Left lobe of liver (tissue), 2 donors: ENCODE results near the gene GNAT1. TPM values are rescaled to one million over a fixed set of nuclear protein-coding genes. Genes with fewer than 3 reads are reported as not detected.
A peak's percentile ranks its signal among the peaks of the same experiment; 100 is the strongest.
"Not testable (repeated sequence)": the region's sequence is repeated elsewhere in the genome, so short reads cannot be mapped to it uniquely, and the experiment has no call there.

Experiments used
- ATAC-seq: fragments of 200-7000 bp; cut with Tn5 transposase; one replicate; pipeline ENCODE4 v1.9.1; 2020; ENCODE audit warnings: mild to moderate bottlenecking, moderate library complexity
- DNase-seq: peaks from one replicate; pipeline ENCODE4 v3.0.0-alpha.2; 2020; ENCODE audit warnings: low spot score
- total RNA-seq: library from RNA; stranded (reverse); gene quantifications from one replicate; pipeline ENCODE4 v1.2.1, GENCODE V29; 2021
- donor health status: DM: no; HTN: no; CAD: no; lungs with moderate emphysema.
- donor health status: DM: no; HTN: yes; CAD: no.

The GNAT1 gene
- total RNA-seq, 1 donor from 2014 or later: 0.08 TPM

DNA sequence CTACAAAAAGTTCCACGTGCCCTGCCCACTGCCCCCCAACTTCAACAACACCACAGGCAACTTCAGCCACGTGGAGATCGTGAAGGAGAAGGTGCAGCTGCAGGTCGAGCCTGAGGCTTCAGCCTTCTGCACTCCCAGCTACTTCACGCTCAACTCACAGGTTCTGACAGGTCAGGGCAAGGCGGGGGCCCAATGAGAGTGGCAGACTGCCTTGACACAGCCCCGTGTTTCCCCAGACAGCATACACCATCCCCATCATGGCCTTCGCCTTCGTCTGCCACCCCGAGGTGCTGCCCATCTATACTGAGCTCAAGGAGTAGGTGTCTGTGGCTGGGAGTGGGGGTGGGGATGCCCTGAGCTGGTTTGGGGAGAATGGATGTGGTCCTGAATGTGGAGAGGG is 26.3 kb downstream of the GNAT1 start:
- DNase-seq (no peak), ATAC-seq (no peak)

GRCh38 chr3:50218448-50218847 is 27.0 kb downstream of the GNAT1 start:
- DNase-seq (no peak), ATAC-seq (no peak)

GRCh38 chr3:50219285-50219684 is 27.9 kb downstream of the GNAT1 start:
- no peak for ATAC-seq

GRCh38 chr3:50220109-50220508 is 28.7 kb downstream of the GNAT1 start:
- ATAC-seq: peak; percentile 43
- DNase-seq: peak; percentile 72

More at GRCh38 chr3:50219285-50219684, 27.9 kb downstream of the GNAT1 start:
- DNase-seq: no peak

- DNase-seq (no peak), ATAC-seq (peak; percentile 5)
Observed at GRCh38 chr3:50221051-50221410, 29.6 kb downstream of the GNAT1 start.

- DNase-seq: peak; percentile 76
- peak; percentile 70 for ATAC-seq
Observed at GRCh38 chr3:50221411-50222168, 30.2 kb downstream of the GNAT1 start.

DNA sequence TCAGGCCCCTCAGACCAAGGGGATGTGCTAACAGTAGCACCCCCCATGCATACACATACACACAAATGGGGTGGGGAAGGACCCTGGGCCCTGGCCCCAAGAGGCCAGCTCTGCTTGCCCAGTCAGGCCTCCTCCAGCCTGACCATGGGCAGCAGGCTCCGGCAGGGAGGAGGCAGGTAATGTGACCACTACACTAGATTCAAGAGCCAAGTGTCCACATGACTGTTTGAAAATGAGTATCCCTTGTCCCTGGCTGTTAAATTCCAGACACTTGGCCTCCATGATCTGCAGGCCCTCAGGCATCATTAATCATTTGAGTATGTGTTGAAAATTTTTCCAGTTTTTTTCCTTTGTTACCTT is 30.7 kb downstream of the GNAT1 start:
- DNase-seq (no peak), ATAC-seq (peak; percentile 3)

- DNase-seq (no peak), ATAC-seq (no peak)
Observed at GRCh38 chr3:50224639-50225038, 33.2 kb downstream of the GNAT1 start.

DNA sequence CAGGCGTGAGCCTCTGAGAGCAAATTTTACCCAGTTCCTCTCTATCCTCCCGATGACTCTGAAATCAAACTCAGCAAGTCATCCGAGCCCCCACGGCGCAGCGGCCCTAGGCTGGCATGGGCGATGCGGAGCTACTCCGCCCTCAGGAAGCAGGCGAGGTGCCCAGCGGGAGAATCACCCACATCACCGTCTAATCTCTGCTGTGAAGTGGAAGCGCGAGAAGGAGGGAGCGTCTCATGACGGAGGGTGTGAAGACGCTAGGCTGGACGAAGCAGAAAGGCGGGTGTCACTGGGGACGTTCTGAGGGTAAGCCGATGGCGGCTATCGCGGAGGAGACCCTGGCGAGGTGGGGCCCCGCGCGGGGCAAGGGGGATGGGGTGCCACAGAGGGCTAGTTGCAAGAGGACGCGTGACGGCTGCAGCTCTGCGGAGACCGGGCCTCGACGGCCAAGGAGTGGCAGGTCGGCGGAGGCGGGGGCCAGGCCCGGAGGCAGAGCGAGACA is 35.5 kb downstream of the GNAT1 start:
- DNase-seq (peak; percentile 64), ATAC-seq (peak; percentile 7)

- DNase-seq (peak; percentile 93), ATAC-seq (peak; percentile 90)
Observed at GRCh38 chr3:50227390-50228183, 36.2 kb downstream of the GNAT1 start.

DNA sequence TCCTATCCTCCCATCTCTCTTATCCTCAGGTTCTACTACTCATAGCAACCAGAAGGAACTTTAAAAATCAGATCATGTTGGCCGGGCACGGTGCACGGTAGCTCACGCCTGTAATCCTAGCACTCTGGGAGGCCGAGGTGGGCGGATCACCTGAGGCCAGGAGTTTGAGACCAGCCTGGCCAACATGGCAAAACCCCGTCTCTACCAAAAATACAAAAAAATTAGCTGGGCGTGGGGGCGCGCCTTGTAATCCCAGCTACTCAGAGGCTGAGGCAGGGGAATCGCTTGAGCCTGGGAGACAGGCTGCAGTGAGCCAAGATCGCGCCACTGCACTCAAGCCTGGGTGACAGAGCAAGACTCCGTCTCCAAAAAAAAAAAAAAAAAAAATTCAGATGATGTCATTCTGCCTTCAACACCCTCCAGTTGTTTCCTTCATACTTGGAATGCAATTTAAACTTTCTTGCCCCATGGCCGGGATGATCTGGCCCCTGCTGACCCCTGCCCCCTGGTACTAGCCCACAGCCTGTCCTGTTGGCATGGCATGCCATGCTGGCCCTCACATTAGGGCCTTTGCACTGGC is 36.9 kb downstream of the GNAT1 start:
- DNase-seq, ATAC-seq: not testable (repeated sequence)

- DNase-seq (no peak), ATAC-seq (no peak)
Observed at GRCh38 chr3:50229490-50229889, 38.1 kb downstream of the GNAT1 start.

GRCh38 chr3:50230104-50230793 is 38.8 kb downstream of the GNAT1 start:
- no peak for ATAC-seq

GRCh38 chr3:50230794-50231125 is 39.4 kb downstream of the GNAT1 start:
- DNase-seq: no peak
- no peak for ATAC-seq

More at GRCh38 chr3:50230104-50230793, 38.8 kb downstream of the GNAT1 start:
- no peak for DNase-seq

DNA sequence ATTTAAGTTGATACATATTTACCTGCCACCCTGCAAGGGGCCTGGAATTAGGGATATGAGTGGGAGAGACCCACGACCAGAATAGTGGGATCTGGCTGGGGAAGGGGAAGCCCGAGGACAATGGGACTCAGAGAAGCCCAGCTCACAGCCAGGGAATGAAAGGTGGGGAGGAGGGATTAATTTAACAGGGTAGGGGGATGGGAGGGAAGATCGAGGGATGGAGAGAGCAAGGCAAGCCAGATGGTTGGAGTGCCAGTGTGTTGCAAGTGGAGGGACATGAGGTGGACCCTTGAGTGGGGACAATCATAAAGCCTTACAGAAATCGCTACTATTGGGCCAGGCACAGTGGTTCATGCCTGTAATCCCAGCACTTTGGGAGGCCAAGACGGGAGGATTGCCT is 40.2 kb downstream of the GNAT1 start:
- DNase-seq (no peak), ATAC-seq (no peak)

- ATAC-seq: no peak
- no peak for DNase-seq
Observed at GRCh38 chr3:50232303-50232702, 40.9 kb downstream of the GNAT1 start.

DNA sequence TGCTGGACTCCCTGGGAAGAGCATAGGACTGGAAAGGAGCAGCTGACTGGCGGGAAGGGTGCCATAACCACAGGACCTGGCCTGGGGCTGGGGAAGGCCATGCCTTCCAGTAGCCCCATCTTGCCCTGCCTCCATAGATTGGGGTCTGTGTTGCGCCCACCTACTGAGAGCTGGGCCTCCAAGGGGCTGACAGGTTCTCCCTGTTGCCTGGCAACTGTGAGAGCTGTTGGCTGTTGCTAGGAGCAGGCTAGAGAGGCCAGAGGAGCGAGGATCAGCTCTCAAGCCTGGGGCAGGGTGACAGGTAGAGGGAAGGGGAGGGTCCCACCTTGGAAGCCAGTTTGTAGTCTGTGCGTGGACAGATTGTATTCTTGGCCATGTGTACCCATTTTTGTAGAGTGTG is 41.8 kb downstream of the GNAT1 start:
- ATAC-seq (no peak), DNase-seq (no peak)

DNA sequence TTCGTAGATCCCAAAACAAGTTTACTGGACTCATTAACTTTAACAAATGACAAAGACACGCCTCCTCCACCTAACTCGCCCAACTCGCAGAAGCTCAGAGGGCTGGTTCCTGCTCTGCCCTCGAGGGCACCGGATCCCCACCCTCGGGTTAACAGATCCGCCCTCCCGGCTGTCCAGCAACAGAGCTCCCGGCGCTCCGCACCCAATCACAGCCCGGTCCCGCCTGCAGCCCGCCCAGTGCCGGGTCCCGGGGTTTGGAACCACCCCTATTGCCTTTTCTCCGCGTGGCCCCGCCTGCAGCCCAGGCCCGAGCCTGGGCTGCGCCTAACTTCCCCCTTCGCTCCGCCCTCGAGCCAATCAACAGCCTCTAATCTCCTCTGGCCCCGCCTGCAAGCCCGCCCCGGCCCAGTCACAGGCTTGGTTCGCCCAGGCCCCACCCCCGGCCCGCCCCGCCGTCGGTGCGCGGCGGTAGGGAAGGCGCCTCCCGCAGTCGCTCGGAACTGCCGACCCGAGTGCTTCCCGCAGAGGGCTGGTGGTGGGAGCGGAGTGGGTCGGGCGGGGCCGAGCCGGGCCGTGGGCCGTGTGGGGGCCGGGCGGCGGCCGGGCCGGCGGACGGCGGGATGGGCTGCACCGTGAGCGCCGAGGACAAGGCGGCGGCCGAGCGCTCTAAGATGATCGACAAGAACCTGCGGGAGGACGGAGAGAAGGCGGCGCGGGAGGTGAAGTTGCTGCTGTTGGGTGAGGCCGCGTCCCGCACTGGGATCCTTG is 44.5 kb downstream of the GNAT1 start, which contains the start of gene GNAI2:
Gene GNAI2, plus strand, starts transcription at position 489 of the 768 bp plus-strand sequence. Its CDS starts 132 bp downstream, at position 621.
- ATAC-seq: peak; percentile 80
- DNase-seq: peak; percentile 99

- DNase-seq (no peak), ATAC-seq (no peak)
Observed at GRCh38 chr3:50236484-50237132, 45.2 kb downstream of the GNAT1 start.
